ENCODE measurements around the gene EFHC1.

EFHC1 gene

GRCh38 chr6:52573295-52573694 lies 153.2 kb downstream of the EFHC1 start:
- Histone ChIP-seq H3K9me3 (ENCODE audit: control insufficient read depth, insufficient read depth, low read length) (no peaks in the 10 kb centered on the region), H3K36me3 (ENCODE audit: insufficient read depth, low read length) (no peaks in the 10 kb centered on the region), H3K4me1 (ENCODE audit: insufficient read depth, low read length) (peaks cover 57% of the 10 kb centered on the region), H3K9ac (ENCODE audit: low read depth, low read length) (no peak overlapping the region)

Measured in ES-I3 (cell line).